ENCODE data around the gene NAV2.
"Not testable (repeated sequence)": the region's sequence is repeated elsewhere in the genome, so short reads cannot be mapped to it uniquely, and the experiment has no call there.

- not testable (repeated sequence) for TF ChIP-seq EZH2 (IDR thresholded peaks at IDR 0.05; ENCODE audit: low read length, missing control alignments)
- TF ChIP-seq, protein P1, sequence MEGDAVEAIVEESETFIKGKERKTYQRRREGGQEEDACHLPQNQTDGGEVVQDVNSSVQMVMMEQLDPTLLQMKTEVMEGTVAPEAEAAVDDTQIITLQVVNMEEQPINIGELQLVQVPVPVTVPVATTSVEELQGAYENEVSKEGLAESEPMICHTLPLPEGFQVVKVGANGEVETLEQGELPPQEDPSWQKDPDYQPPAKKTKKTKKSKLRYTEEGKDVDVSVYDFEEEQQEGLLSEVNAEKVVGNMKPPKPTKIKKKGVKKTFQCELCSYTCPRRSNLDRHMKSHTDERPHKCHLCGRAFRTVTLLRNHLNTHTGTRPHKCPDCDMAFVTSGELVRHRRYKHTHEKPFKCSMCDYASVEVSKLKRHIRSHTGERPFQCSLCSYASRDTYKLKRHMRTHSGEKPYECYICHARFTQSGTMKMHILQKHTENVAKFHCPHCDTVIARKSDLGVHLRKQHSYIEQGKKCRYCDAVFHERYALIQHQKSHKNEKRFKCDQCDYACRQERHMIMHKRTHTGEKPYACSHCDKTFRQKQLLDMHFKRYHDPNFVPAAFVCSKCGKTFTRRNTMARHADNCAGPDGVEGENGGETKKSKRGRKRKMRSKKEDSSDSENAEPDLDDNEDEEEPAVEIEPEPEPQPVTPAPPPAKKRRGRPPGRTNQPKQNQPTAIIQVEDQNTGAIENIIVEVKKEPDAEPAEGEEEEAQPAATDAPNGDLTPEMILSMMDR (conservative IDR thresholded peaks at IDR 0.05 in 1 of 2, IDR thresholded peaks at IDR 0.05 in 1 of 2; ENCODE audit: low read depth in 1 of 2, low read length in 2 of 2), result not testable (repeated sequence)
Measured at GRCh38 chr11:20083877-20084276, 371.2 kb downstream of the NAV2 start.
